Stimulated activated CD8-positive, alpha-beta memory T cell treated with anti-CD3 and anti-CD28 coated beads, Interleukin-2, amount 100 ng/mL, for 48 hours (primary cell): Measurements from ENCODE around the gene CYP46A1.
A peak's percentile ranks its signal among the peaks of the same experiment; 100 is the strongest.
"Not testable (repeated sequence)": the region's sequence is repeated elsewhere in the genome, so short reads cannot be mapped to it uniquely, and the experiment has no call there.

ENCODE experiments used
- DNase-seq, 2 donors: peaks; one replicate each; pipeline ENCODE4 v3.0.0-alpha.2; 2020; ENCODE audit warnings: low read depth in 2 of 2

Gene CYP46A1

DNA sequence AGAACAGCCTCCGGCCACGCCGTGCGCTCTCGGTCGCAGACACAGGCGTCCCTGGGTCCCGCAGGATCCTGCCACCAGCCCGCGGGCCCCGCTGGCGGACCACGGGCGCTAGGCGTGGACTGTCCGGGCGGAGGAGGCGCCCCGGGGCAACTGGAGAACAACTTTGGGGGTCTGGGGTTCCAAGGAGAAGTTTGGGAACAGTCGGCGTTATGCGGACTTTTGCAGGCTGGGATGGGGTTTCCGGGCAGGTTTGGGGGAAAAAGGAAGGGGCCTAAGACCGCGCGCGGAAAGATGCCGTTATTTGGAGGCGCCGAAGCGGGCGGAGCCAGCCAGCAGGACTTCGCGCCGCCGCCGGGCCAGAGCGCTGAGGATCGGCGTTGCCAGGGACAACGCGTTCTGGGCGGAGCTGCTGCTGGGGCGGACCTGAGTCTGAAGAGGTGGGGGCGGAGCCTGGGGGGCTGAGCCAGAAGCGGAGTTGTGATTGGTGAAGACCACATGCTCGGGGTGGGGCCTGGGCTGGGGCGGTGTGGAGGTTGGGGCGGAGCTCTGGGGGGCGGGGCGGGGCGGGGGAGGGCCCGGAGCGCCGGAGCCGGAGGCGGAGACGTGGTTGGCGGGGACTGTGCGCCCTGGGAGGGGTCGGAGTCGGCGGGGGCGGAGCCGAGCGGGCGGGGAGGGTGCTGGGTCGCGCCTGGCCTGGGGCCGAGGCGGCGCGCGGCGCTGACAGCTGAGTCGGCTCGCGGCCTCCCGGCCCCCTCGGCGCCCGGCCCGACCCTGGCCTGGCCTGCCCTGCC lies at the start of gene CYP46A1:
TSS of gene CYP46A1 (plus strand) at position 680 of the 791 bp plus-strand sequence. CDS start 120 bp downstream, outside the sequence.
- DNase-seq = peak; percentile 98 to 99

DNA sequence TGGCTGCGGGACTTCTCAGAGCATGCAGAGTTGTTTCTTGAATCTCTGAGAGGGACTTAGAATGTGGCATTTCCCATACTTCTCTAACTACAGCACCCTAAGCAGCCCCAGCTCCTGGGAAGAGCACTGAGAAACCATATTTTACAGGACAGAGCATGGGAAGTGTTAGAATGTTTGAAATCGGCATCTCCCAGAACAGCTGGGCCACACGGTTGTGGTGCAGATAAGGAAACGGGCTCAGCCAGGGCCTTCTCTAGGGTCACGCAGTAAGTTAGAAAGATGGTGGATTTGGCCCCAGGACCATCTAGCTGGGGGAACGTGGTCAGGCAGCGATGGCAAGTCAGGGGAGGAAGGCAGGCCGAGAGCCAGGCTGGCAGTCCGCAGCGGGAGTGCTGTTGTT lies 49.7 kb upstream of the CYP46A1 start:
- no peak for DNase-seq

DNA sequence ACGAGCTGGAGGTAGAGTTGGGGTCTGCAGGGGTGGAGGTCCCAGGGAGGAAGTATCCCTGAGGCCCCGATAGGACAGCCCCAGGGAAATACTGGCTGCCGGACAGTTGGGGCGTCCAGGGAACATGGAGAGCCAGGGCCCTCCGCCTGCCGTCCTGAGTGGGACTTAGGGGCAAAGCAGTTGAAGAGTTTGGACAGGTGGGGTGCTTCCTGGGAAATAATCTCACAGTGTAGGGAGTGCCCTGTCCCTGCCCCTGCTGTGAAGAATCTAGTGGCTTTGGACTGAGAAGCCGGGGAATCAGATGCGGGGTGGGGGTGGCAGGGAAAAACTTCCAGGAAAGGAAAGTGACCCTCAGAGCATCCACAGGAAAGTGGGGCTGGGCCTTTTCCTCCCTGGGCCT lies 49.0 kb upstream of the CYP46A1 start:
- DNase-seq = no peak

DNA sequence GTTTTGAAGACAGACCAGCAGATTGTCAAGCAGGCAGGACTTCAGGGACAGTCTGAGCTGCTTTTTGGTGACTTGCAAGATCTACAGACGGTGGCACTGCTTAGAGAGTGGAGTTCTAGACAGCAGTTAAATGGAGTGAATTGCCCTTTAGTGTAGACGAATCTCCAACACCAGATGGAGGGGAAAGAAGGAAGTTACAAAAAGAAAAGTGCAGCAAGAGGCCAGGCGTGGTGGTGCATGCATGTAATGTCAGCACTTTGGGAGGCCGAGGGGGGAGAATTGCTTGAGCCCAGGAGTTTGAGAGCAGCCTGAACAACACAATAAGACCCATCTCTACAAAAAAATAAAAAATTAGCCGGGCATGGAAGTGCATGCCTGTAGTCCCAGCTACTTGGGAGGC lies 47.6 kb upstream of the CYP46A1 start:
- DNase-seq = no peak

DNA sequence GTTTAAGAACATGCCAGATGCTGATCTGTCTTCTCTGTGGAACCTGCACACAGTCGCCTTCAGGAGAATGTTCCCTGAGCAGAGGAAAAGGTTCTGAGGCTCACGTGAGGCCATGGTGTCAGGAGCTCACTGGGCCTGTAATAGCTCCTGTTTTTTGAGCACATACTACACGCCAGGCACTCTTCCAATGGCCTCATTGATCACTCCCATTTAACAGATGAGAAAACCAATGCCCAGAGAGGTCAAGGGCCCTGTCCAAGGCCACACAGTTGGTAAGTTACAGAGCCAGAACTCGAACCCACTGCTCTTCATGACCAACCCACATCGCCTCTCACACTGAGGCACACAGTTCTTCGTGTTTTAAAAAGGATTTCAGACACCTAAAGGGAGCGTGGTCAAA lies 46.5 kb upstream of the CYP46A1 start:
- DNase-seq = no peak

DNA sequence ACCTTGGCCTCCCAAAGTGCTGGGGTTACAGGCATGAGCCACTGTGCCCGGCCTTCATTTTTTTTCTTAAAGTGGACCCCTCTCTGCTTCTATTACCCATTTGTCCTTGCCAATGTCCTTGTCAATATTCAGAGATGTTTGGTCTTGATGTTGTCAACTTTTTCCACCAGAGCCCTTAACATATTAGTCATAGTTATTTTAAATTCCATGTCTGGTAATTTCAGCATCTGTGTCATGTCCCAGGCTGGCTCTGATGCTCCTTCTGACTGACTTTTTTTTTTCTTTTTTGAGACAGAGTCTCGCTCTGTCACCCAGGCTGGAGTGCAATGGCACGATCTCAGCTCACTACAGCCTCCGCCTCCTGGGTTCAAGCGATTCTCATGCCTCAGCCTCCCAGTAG lies 41.3 kb upstream of the CYP46A1 start:
- DNase-seq = not testable (repeated sequence)

DNA sequence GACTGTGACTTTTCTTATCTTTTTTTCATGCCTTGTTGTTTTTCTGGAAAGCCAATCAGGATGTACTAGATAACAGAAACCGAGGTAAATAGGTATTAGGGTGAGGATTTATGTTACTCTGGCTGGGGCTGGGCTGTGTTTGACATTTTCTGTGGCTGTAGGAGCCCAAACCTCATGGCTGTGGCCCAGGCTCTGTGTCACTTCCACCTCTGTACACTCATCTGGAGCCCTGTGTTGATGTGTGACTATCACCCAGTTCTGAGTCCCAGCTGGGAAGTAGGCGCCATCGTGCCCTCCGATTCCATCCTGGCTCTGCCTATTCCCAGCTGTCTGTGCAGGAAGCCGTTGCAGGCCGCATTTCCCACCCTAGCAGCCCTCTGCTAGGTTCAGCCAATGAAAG lies 40.8 kb upstream of the CYP46A1 start:
- no peak for DNase-seq

DNA sequence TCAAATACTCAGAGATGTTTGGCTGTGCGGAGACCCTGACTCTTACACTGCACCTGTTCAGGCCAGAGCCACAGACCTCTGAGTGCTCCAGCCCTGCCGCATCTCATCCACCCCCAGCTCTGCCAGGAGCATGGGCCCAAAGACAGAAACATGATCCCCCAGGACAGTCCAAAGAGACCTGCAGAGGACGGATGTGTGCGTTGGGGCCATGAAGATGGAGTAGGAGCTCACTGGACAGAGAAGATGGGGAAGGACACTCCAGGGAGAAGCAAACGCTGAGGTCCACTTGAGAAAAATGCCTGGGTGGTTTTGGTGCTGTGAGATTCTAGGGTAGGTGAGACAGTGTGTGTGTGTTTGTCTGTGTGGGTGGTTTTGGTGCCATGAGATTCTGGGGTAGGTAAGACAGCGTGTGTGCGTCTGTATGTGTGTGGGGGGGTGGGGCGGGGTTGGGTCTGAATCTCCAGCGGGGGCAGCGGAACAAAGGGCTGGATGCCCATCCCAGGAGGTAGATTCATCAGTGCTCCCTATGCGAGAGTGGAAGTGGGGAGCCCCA lies 40.0 kb upstream of the CYP46A1 start:
- no peak for DNase-seq

DNA sequence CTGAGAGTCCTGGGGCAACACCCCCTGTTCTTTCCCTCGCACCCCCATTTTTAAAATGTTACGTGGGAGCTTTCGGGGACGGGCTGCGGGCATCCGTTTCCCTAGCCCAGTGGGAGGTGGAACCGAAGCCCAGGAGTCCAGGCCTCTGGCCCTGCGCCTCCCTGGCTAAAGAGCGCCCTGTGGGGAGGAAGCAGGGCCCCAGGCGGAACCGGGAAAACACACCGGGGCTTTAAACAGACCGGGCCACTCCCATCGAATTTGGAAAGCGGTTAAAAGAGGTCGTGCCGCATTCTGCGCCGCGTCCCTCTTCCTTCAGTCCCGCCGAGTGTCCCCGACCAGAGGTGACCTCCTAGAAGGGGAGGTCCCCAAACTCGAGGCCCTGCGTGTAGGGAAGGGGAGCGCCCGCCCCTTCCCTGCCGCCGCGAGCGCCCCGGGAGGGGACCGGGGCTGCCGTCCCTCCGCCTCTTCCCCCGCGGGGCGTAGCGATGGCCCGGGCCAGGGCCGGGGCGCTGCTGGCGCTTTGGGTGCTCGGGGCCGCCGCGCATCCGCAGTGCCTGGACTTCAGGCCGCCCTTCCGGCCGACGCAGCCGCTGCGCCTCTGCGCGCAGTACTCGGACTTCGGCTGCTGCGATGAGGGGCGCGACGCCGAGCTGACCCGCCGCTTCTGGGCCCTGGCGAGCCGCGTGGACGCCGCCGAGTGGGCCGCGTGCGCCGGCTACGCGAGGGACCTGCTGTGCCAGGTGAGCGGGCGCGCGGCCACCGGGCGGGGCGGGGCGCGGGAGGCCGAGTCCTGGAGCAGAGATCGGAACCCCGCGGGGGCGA lies 39.2 kb upstream of the CYP46A1 start, which contains the start of gene HHIPL1:
TSS of gene HHIPL1 (plus strand) at position 407 of the 822 bp plus-strand sequence. CDS start at position 486, 79 bp downstream.
- DNase-seq = no peak

DNA sequence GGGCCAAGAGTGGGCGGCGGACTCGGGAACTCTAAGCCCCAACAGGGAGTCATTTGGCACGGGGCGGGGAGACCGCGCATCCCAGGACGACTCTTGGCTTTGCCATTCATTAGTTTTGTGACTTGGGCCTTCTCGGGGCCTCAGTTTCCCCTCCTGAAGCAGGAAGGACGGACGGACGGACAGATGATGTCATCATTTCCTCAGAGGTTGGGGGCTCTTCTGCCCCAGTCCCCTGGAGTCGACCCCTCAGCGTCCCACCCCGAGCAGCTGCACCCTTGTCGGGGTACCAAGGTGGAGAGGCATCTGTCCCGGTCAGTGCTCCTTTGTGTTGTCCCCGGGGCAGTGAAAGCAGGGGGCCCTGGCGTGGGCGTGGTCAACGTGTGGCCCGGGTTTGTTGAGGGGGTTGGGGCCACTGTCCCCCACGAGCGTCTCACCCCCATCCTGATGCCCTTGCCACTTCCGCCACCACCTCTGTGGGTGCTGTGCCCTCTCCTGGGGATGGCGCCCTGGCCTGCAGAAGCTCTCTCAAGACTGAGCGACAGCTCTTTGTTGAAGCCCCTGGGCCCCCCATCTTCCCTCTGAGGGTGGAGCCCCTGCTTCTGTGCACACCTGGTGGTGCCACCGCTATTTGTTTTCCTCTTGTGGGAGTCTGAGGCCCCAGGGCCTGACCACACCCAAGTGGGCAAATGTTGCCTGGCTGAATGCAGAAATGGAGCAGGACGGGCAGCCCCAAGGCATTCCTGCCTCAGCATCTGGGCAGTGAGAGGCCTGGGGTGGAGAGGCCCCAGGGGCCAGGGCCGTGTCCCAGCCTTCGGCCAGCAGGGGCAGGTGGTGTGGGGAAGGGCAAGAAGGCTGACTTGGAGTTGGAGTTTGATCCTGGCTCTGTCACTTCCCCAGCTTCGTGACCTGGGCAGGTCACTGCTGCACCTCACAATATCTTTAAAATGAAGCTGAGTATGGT lies 38.3 kb upstream of the CYP46A1 start:
- no peak for DNase-seq

DNA sequence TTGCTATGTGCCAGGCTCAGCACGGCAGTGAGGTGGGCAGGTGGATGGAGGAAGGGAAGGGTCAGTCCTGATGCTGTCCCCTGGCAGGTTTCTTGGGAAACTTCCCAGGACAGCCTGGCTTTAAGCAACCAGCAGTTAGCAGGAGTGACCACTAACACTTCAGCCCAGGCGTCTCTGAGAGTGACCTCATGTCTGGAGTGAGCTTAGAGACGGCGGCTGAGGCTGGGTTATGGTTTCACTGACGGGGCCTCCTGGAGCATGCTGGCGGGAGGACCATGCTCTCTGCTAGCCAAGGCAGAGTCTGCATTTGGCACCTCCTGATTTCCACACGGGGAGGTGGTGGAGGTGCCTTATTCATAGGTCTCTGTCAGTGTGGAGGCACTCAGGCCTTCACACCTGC lies 36.7 kb upstream of the CYP46A1 start:
- DNase-seq = no peak

DNA sequence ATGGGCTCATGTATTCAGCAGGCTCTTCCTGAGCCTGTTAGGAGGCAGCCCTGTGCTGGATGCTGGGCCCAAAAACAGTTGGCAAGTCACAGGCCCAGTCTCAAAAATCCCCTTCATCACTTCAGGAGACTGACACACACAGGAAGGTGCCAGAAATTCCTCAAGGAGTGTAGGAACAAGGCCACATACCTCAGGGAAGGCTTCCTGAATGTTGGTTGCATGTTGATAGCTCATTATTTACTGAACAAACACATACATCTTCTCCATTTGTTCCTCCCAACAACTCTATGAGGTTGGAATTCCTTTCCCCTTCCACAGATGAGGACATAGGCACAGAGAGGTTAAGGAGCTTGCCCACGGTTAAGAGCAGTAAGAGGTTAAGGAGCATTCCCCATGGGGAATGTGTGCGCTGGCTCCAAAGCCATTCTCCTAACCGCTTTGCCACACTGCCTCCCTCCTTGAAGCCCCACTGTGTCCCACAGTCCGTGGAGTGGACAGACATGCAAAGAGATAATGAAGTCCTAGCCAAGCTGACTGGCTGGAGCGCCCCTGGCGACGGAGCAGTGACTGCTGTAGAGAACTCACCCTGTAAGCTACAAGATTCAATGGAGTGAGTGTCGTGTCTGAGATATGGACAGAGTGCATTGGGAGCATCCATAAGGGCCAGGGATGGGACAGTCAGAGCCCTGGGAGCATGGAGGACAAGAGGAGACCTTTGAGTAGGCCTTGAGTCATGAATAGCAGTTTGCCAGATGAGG lies 35.9 kb upstream of the CYP46A1 start:
- no peak for DNase-seq

DNA sequence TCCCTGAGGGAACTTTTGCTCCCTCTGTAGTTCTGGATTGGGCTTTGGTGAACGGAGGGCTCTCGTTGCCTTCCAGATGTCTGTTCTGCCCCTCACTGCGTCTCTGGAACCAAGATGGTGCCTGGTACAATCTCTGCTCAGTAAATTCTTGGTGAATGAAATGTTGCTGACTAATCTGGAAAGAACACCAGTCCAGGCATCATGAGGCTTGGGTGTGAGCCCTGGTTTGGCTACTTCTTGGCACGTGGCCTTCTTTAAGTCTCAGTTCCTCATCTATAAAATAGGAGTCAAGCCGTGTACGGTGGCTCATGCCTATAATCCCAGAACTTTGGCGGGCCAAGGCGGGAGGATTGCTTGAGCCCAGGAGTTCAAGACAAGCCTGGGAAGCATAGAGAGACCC lies 34.9 kb upstream of the CYP46A1 start:
- DNase-seq = no peak

DNA sequence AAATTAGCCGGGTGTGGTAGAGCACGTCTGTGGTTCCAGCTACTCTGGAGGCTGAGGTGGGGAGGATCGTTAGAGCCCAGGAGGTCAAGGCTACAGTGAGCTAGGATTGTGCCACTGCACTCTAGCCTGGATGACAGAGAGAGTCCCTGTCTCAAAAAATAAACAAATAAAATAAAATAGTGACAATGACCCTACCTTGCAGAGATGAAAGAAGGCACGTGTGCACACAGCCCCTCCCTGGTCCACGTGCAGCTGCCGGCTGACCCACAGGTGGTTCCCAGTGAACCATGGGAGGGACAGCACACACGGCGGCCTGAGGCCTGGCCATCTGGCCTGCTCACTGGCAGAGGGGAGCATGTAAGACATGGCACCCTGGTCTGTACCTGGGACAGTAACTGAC lies 34.5 kb upstream of the CYP46A1 start:
- no peak for DNase-seq

DNA sequence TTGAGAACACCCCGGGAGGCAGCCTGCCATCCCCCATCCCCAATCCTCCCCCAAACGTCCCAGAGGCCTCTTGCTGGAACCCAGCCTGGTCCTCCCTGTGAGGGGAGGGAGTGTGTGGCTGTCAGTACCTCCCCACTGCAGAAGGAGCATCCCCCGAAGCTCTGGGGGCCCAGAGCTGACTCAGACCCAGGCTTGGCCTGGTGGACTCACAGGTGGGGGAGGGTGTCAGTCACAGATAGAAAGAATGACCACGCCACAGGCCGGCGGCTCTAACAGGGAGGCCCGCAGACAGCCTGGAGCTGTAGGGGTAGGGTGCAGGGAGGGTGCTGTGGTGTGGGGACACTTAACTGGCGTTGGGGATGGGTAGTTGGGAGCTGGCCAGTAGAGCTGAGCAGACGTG lies 33.9 kb upstream of the CYP46A1 start:
- DNase-seq = no peak

DNA sequence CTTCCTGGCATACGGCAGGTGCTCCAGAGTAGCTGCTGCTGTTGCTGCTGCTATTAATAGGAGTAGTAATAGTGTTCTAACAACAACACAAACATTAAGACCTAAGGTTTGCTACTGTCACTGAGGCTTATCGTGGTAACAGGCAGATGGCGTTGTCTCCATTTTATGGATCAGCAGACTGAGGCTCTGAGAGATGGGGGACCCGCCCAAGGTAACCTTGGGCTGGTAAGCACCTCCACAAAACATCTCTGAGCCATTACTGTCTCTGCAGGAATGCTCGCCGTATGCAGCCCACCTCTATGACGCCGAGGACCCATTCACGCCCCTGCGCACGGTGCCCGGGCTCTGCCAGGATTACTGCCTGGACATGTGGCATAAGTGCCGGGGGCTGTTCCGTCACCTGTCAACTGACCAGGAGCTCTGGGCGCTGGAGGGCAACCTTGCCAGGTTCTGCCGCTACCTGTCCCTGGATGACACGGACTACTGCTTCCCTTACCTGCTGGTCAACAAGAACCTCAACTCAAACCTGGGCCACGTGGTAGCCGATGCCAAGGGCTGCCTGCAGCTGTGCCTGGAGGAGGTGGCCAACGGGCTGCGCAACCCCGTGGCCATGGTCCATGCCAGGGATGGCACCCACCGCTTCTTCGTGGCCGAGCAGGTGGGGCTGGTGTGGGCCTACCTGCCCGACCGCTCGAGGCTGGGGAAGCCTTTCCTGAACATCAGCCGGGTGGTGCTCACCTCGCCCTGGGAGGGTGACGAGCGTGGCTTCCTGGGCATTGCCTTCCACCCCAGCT lies 31.9 kb upstream of the CYP46A1 start:
- DNase-seq = no peak

DNA sequence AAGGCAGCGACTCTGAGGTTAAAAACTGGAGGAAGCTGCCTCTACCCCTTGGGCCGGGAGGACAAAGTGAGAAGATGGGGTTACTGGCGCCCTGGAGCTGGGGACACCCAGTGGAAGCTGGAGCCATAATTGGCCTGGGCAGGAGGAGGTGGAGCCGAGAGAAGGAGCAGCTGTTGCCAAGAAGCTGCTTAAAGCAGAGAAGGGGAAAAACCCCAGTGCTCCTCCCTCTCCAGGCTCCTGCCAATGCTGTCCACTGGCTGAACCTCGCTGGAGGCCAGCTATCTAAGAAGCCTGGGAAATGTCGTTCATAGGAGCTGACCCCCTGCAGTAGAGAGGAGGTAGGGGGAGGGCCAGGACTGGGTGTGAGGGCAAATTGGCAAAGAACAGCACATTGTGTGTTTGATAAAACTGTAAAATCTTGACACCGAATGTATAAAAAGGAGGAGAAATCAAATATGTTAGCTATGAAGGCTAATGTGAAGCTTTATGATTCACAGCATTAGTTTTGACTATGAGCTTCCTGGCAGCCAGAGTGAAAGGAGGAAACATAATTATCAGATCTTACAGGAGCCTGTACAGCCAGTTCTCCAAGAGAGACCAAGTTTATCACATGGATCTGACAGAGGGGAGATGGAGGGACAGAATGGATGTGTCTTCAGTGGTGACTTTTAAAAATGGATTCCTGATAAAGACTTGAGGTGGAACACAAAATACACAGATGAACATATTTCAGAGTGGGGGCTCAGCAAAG lies 29.7 kb upstream of the CYP46A1 start:
- DNase-seq = no peak

DNA sequence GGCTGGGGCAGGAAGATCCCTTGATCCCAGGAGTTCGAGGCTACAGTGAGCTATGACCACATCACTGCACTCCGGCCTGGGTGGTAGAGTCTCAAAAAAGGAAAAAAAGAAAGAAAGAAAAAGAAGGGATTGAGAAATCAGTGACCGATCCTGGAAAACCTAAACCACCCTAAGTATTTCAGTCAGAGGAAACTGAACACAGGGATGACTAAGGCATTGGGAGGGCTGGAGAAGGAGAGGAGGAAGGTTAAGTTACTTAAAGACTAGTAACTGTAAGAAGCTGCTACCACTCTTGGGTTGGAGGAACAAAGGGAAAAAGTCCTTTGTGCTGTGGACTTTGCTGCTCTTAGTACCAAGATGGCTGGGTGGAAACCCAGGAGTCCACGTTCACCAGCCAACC lies 28.6 kb upstream of the CYP46A1 start:
- DNase-seq = no peak

DNA sequence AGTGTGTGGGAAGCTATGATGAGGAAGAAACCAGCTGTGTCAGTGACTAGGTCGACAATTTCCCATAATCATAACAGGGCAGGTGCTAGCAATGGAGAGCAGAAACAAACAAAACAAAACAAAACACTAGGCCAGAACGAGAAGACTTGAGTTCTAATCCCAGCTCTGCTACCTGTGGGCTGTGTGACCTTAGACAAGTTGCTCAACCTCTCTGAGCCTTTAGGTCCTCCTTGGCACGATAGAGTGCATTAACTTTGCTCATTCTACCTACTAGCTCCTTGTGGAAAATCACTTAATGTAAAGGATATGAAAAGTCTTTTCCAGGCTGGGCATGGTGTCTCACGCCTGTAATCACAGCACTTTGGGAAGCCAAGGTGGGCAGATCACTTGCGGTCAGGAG lies 27.9 kb upstream of the CYP46A1 start:
- DNase-seq = no peak
